Glutamatergic neuron (in vitro differentiated cells): ENCODE results near the gene HYAL4. TPM values are rescaled to one million over a fixed set of nuclear protein-coding genes. Genes with fewer than 3 reads are reported as not detected.
"Not testable (repeated sequence)": the region's sequence is repeated elsewhere in the genome, so short reads cannot be mapped to it uniquely, and the experiment has no call there.

ENCODE experiments used
- DNase-seq: peaks from one replicate; pipeline ENCODE4 v3.0.0; 2022
- H3K27ac Mint-ChIP-seq: one replicate; pipeline ENCODE4 v1.8.0; 2020; ENCODE audit warnings: mild to moderate bottlenecking, mixed read lengths, inconsistent platforms; ENCODE audit not compliant: unreplicated experiment
- H3K27me3 Mint-ChIP-seq: one replicate; pipeline ENCODE4 v1.8.0; 2020; ENCODE audit warnings: mild to moderate bottlenecking, moderate library complexity, mixed read lengths, inconsistent platforms; ENCODE audit not compliant: unreplicated experiment
- H3K36me3 Mint-ChIP-seq: one replicate; pipeline ENCODE4 v1.8.0; 2020; ENCODE audit warnings: mild to moderate bottlenecking, mixed read lengths, inconsistent platforms; ENCODE audit not compliant: unreplicated experiment
- H3K4me1 Mint-ChIP-seq: one replicate; pipeline ENCODE4 v1.8.0; 2020; ENCODE audit warnings: mild to moderate bottlenecking, low read depth, mixed read lengths, inconsistent platforms; ENCODE audit not compliant: unreplicated experiment
- H3K4me3 Mint-ChIP-seq: one replicate; pipeline ENCODE4 v1.8.0; 2020; ENCODE audit warnings: mild to moderate bottlenecking, mixed read lengths, inconsistent platforms; ENCODE audit not compliant: unreplicated experiment
- H3K9me3 Mint-ChIP-seq: one replicate; pipeline ENCODE4 v1.8.0; 2020; ENCODE audit warnings: mild to moderate bottlenecking, moderate library complexity, mixed read lengths, inconsistent platforms; ENCODE audit not compliant: unreplicated experiment
- CTCF ChIP-seq: fragments of 200-600 bp; sonication (generic); IDR thresholded peaks from one replicate; pipeline ENCODE4 v1.5.0; 2021; ENCODE audit not compliant: partially characterized antibody, unreplicated experiment
- total RNA-seq: library from RNA; stranded (reverse); fragmentation: NEBNext Ultra II Directional; extraction: Animal tissue kit (Norgen Biotek cat#: 25700); gene quantifications from one replicate; pipeline ENCODE4 v1.2.1, GENCODE V29; 2021; ENCODE audit not compliant: unreplicated experiment

HYAL4 gene
- total RNA-seq, 1 donor from 2014 or later, result not detected

GRCh38 chr7:123816916-123817315, 28.1 kb upstream of the HYAL4 start:
- Mint-ChIP-seq H3K36me3 (no peaks in the 10 kb centered on the region), H3K9me3 (no peaks in the 10 kb centered on the region), H3K4me3 (no peak overlapping the region), H3K27me3 (no peaks in the 10 kb centered on the region), H3K27ac (no peak overlapping the region), H3K4me1 (no peaks in the 10 kb centered on the region)
- no peak for TF ChIP-seq CTCF
- no peak for DNase-seq

- no peaks in the 10 kb centered on the region for H3K27me3 Mint-ChIP-seq
- DNase-seq, result no peak
- H3K36me3 Mint-ChIP-seq, result no peaks in the 10 kb centered on the region
- H3K4me3 Mint-ChIP-seq, result no peak overlapping the region
- no peak for TF ChIP-seq CTCF
- H3K9me3 Mint-ChIP-seq, result no peaks in the 10 kb centered on the region
- no peak overlapping the region for H3K27ac Mint-ChIP-seq
- no peaks in the 10 kb centered on the region for H3K4me1 Mint-ChIP-seq
These were observed 26.0 kb upstream of the HYAL4 start for GRCh38 chr7:123819001-123819400.

GRCh38 chr7:123819795-123820194, 25.2 kb upstream of the HYAL4 start:
- not testable (repeated sequence) for H3K9me3 Mint-ChIP-seq, DNase-seq, H3K27ac Mint-ChIP-seq, H3K4me1 Mint-ChIP-seq, H3K27me3 Mint-ChIP-seq, H3K4me3 Mint-ChIP-seq, H3K36me3 Mint-ChIP-seq

- peaks cover 1% of the 10 kb centered on the region for H3K27me3 Mint-ChIP-seq
- no peak overlapping the region for H3K4me3 Mint-ChIP-seq
- H3K9me3 Mint-ChIP-seq, result no peaks in the 10 kb centered on the region
- no peak overlapping the region for H3K27ac Mint-ChIP-seq
- no peak for TF ChIP-seq CTCF
- no peak for DNase-seq
- H3K36me3 Mint-ChIP-seq, result no peaks in the 10 kb centered on the region
- no peaks in the 10 kb centered on the region for H3K4me1 Mint-ChIP-seq
These were observed 24.1 kb upstream of the HYAL4 start for GRCh38 chr7:123820864-123821263.

GRCh38 chr7:123821320-123821719, 23.6 kb upstream of the HYAL4 start:
- Mint-ChIP-seq H3K27ac (no peak overlapping the region), H3K27me3 (peaks cover 1% of the 10 kb centered on the region), H3K36me3 (no peaks in the 10 kb centered on the region), H3K9me3 (no peaks in the 10 kb centered on the region), H3K4me3 (no peak overlapping the region), H3K4me1 (no peaks in the 10 kb centered on the region)
- DNase-seq, result no peak
- no peak for TF ChIP-seq CTCF
